ENCODE measurements around the gene PRKN. TPM values are rescaled to one million over a fixed set of nuclear protein-coding genes. Genes with fewer than 3 reads are reported as not detected.

PRKN gene
- total RNA-seq, 1 experiment from 2014 or later = not detected

- no peaks in the 10 kb centered on the region for H3F3A ChIP-seq (ENCODE audit: insufficient read depth, low read depth)
- H3K27ac ChIP-seq = no peak overlapping the region
- H3K4me3 ChIP-seq = no peak overlapping the region
- H4K20me1 ChIP-seq (ENCODE audit: insufficient read depth) = no peaks in the 10 kb centered on the region
- no peaks in the 10 kb centered on the region for H3K9me3 ChIP-seq (ENCODE audit: insufficient read depth, low read depth)
- ChIA-PET CTCF (no interaction called here), POLR2A (ENCODE audit: unreplicated experiment) (no interaction called here)
- no peak overlapping the region for H2AFZ ChIP-seq
- H3K36me3 ChIP-seq (ENCODE audit: low read depth) = no peaks in the 10 kb centered on the region
- no peaks in the 10 kb centered on the region for H3K9me2 ChIP-seq (ENCODE audit: insufficient read depth)
- H3K27me3 ChIP-seq (ENCODE audit: insufficient read depth, low read depth) = peaks cover 19% of the 10 kb centered on the region
- no peak overlapping the region for H3K4me2 ChIP-seq
- no peak for TF ChIP-seq CTCF (conservative IDR thresholded peaks at IDR 0.05)
- no peak for TF ChIP-seq EZH2 (IDR thresholded peaks at IDR 0.05; ENCODE audit: low read depth)
- no peaks in the 10 kb centered on the region for H3K4me1 ChIP-seq (replicated peaks; ENCODE audit: insufficient read depth)
- DNase-seq = no peak
- intact Hi-C loops (cut with micrococcal nuclease; ENCODE audit: unreplicated experiment) = loop anchor here (1.0 to 10.0 kb wide), 5 partner anchors 443 to 1510 kb away; no protein-coding TSS in a partner anchor
- BruUV-seq (replicated peaks) = no TSS peak
- no peaks in the 10 kb centered on the region for H3K79me2 ChIP-seq (ENCODE audit: low read depth)
Measured at GRCh38 chr6:161374971-161375873, 1352.3 kb downstream of the PRKN start.

- no peaks in the 10 kb centered on the region for H3K79me2 ChIP-seq (ENCODE audit: low read depth)
- TF ChIP-seq EZH2 (IDR thresholded peaks at IDR 0.05; ENCODE audit: low read depth) (no peak), CTCF (conservative IDR thresholded peaks at IDR 0.05) (peak; percentile 96)
- H3K36me3 ChIP-seq (ENCODE audit: low read depth) = no peaks in the 10 kb centered on the region
- no TSS peak for BruUV-seq (replicated peaks)
- H3F3A ChIP-seq (ENCODE audit: insufficient read depth, low read depth) = no peaks in the 10 kb centered on the region
- no peak overlapping the region for H3K4me2 ChIP-seq
- H3K27me3 ChIP-seq (ENCODE audit: insufficient read depth, low read depth) = peaks cover 19% of the 10 kb centered on the region
- POLR2A ChIA-PET (ENCODE audit: unreplicated experiment) = no interaction called here
- peak; percentile 34 to 38 for DNase-seq
- no peaks in the 10 kb centered on the region for H4K20me1 ChIP-seq (ENCODE audit: insufficient read depth)
- H3K9me2 ChIP-seq (ENCODE audit: insufficient read depth) = no peaks in the 10 kb centered on the region
- H3K27ac ChIP-seq = no peak overlapping the region
- CTCF ChIA-PET = no interaction called here
- H3K9me3 ChIP-seq (ENCODE audit: insufficient read depth, low read depth) = no peaks in the 10 kb centered on the region
- no peak overlapping the region for H3K4me3 ChIP-seq
- H2AFZ ChIP-seq = no peak overlapping the region
- intact Hi-C loops (cut with micrococcal nuclease; ENCODE audit: unreplicated experiment) = loop anchor here (1.0 to 10.0 kb wide), 5 partner anchors 442 to 1509 kb away; no protein-coding TSS in a partner anchor
- H3K4me1 ChIP-seq (replicated peaks; ENCODE audit: insufficient read depth) = no peaks in the 10 kb centered on the region
Measured at GRCh38 chr6:161373905-161374451, 1353.6 kb downstream of the PRKN start.

GRCh38 chr6:161372422-161372793, 1355.2 kb downstream of the PRKN start:
- Histone ChIP-seq H3K4me1 (replicated peaks; ENCODE audit: insufficient read depth) (no peaks in the 10 kb centered on the region), H4K20me1 (ENCODE audit: insufficient read depth) (no peaks in the 10 kb centered on the region), H3K36me3 (ENCODE audit: low read depth) (no peaks in the 10 kb centered on the region), H3K27ac (no peak overlapping the region), H3K9me2 (ENCODE audit: insufficient read depth) (no peaks in the 10 kb centered on the region), H3K4me3 (no peak overlapping the region), H3K79me2 (ENCODE audit: low read depth) (no peaks in the 10 kb centered on the region), H3F3A (ENCODE audit: insufficient read depth, low read depth) (no peaks in the 10 kb centered on the region), H3K4me2 (no peak overlapping the region), H2AFZ (no peak overlapping the region), H3K9me3 (ENCODE audit: insufficient read depth, low read depth) (no peaks in the 10 kb centered on the region), H3K27me3 (ENCODE audit: insufficient read depth, low read depth) (peaks cover 19% of the 10 kb centered on the region)
- BruUV-seq (replicated peaks) = no TSS peak
- DNase-seq = no peak
- CTCF ChIA-PET = no interaction called here
- TF ChIP-seq EZH2 (IDR thresholded peaks at IDR 0.05; ENCODE audit: low read depth) (no peak), CTCF (conservative IDR thresholded peaks at IDR 0.05) (no peak)
- intact Hi-C loops (cut with micrococcal nuclease; ENCODE audit: unreplicated experiment) = loop anchor here (5.0 to 10.0 kb wide), 3 partner anchors 440 to 1508 kb away; no protein-coding TSS in a partner anchor
- POLR2A ChIA-PET (ENCODE audit: unreplicated experiment) = no interaction called here
